ENCODE data around the gene ARHGAP33. TPM values are rescaled to one million over a fixed set of nuclear protein-coding genes. Genes with fewer than 3 reads are reported as not detected.

The ARHGAP33 gene
- total and polyA plus RNA-seq, 3 experiments from 2014 or later: 0.71 to 11.9 (median 9.2) TPM

- Histone ChIP-seq H3K36me3 (ENCODE audit: insufficient read depth, low read length) (no peaks in the 10 kb centered on the region), H3K27me3 (ENCODE audit: insufficient read depth, low read length, poor library complexity, severe bottlenecking) (no peaks in the 10 kb centered on the region), H3K4me1 (ENCODE audit: insufficient read depth, low read length) (no peaks in the 10 kb centered on the region), H3K4me3 (ENCODE audit: low read length) (no peak overlapping the region), H3K9me3 (ENCODE audit: low read length) (no peaks in the 10 kb centered on the region), H3K27ac (ENCODE audit: low read depth, low read length) (no peak overlapping the region)
- DNase-seq: no peak
- H3K4me1 Mint-ChIP-seq: peaks cover 11 to 13% (median 12%) of the 10 kb centered on the region in 3 donors
- no peak overlapping the region for H3K4me3 Mint-ChIP-seq
- ChIA-PET POLR2A (no interaction called here), CTCF (no interaction called here)
- peak overlapping the region in 1 of 8 donors; percentile 36 for H3K27ac Mint-ChIP-seq
- H3K36me3 Mint-ChIP-seq: no peaks in the 10 kb centered on the region
- peaks cover 15 to 18% of the 10 kb centered on the region in 2 donors for H3K27me3 Mint-ChIP-seq
- H3K9me3 Mint-ChIP-seq: no peaks in the 10 kb centered on the region
Observed at GRCh38 chr19:35807633-35808032, 32.3 kb downstream of the ARHGAP33 start.

GRCh38 chr19:35811317-35812219 lies 36.2 kb downstream of the ARHGAP33 start:
- Histone ChIP-seq H3K4me1 (ENCODE audit: insufficient read depth, low read length) (no peaks in the 10 kb centered on the region), H3K27me3 (ENCODE audit: insufficient read depth, low read length, poor library complexity, severe bottlenecking) (no peaks in the 10 kb centered on the region), H3K36me3 (ENCODE audit: insufficient read depth, low read length) (no peaks in the 10 kb centered on the region), H3K4me3 (ENCODE audit: low read length) (no peak overlapping the region), H3K27ac (ENCODE audit: low read depth, low read length) (no peak overlapping the region), H3K9me3 (ENCODE audit: low read length) (no peaks in the 10 kb centered on the region)
- H3K27ac Mint-ChIP-seq: no peak overlapping the region
- H3K27me3 Mint-ChIP-seq: peaks cover 23 to 30% of the 10 kb centered on the region in 2 donors
- ChIA-PET CTCF (no interaction called here), POLR2A (no interaction called here)
- no peak for DNase-seq
- no peaks in the 10 kb centered on the region for H3K9me3 Mint-ChIP-seq
- no peaks in the 10 kb centered on the region for H3K36me3 Mint-ChIP-seq
- no peak overlapping the region for H3K4me3 Mint-ChIP-seq
- H3K4me1 Mint-ChIP-seq: no peaks in the 10 kb centered on the region

GRCh38 chr19:35812220-35813042 lies 37.1 kb downstream of the ARHGAP33 start, which contains the start of gene PRODH2:
TSS of gene PRODH2 (minus strand) at chr19:35812845. CDS start at chr19:35812805, 40 bp downstream.
- H3K4me3 Mint-ChIP-seq: no peak within 1 kb of the TSS
- H3K4me3 ChIP-seq (ENCODE audit: low read length): no peak within 1 kb of the TSS
- no peaks in the 10 kb centered on the region for H3K27me3 ChIP-seq (ENCODE audit: insufficient read depth, low read length, poor library complexity, severe bottlenecking)
- DNase-seq: peak in 1 of 5 donors; percentile 44
- H3K27me3 Mint-ChIP-seq: peaks cover 25 to 31% of the 10 kb centered on the region in 2 donors
- no peaks in the 10 kb centered on the region for H3K36me3 ChIP-seq (ENCODE audit: insufficient read depth, low read length)
- no peak within 1 kb of the TSS for H3K27ac ChIP-seq (ENCODE audit: low read depth, low read length)
- H3K4me1 ChIP-seq (ENCODE audit: insufficient read depth, low read length): no peaks in the 10 kb centered on the region
- CTCF ChIA-PET: no interaction called here
- no peaks in the 10 kb centered on the region for H3K9me3 ChIP-seq (ENCODE audit: low read length)
- no peaks in the 10 kb centered on the region for H3K9me3 Mint-ChIP-seq
- no peaks in the 10 kb centered on the region for H3K4me1 Mint-ChIP-seq
- no peak within 1 kb of the TSS for H3K27ac Mint-ChIP-seq
- no peaks in the 10 kb centered on the region for H3K36me3 Mint-ChIP-seq
- POLR2A ChIA-PET: interaction anchor here (0.5 kb wide), 1 partner anchor 41 kb away, joined by 6 read pairs; no protein-coding TSS in a partner anchor

- H3K27ac ChIP-seq (ENCODE audit: low read depth, low read length): no peak overlapping the region
- ChIA-PET POLR2A (interaction anchor here (0.5 kb wide), 1 partner anchor 40 kb away, joined by 6 read pairs; no protein-coding TSS in a partner anchor), CTCF (no interaction called here)
- peaks cover 27 to 30% of the 10 kb centered on the region in 2 donors for H3K27me3 Mint-ChIP-seq
- H3K36me3 ChIP-seq (ENCODE audit: insufficient read depth, low read length): no peaks in the 10 kb centered on the region
- H3K4me3 Mint-ChIP-seq: no peak overlapping the region
- DNase-seq: no peak
- H3K27me3 ChIP-seq (ENCODE audit: insufficient read depth, low read length, poor library complexity, severe bottlenecking): no peaks in the 10 kb centered on the region
- no peaks in the 10 kb centered on the region for H3K4me1 Mint-ChIP-seq
- no peak overlapping the region for H3K27ac Mint-ChIP-seq
- no peaks in the 10 kb centered on the region for H3K36me3 Mint-ChIP-seq
- H3K4me1 ChIP-seq (ENCODE audit: insufficient read depth, low read length): no peaks in the 10 kb centered on the region
- H3K4me3 ChIP-seq (ENCODE audit: low read length): no peak overlapping the region
- H3K9me3 ChIP-seq (ENCODE audit: low read length): no peaks in the 10 kb centered on the region
- H3K9me3 Mint-ChIP-seq: no peaks in the 10 kb centered on the region
Observed at GRCh38 chr19:35813043-35813890, 37.9 kb downstream of the ARHGAP33 start.

- POLR2A ChIA-PET: no interaction called here
- no peak overlapping the region for H3K4me3 ChIP-seq (ENCODE audit: low read length)
- Mint-ChIP-seq H3K4me1 (peaks cover 0 to 4% (median 0%) of the 10 kb centered on the region in 3 donors), H3K9me3 (no peaks in the 10 kb centered on the region), H3K27ac (peak overlapping the region in 1 of 8 donors; percentile 66), H3K27me3 (peaks cover 29 to 34% of the 10 kb centered on the region in 2 donors), H3K36me3 (no peaks in the 10 kb centered on the region), H3K4me3 (no peak overlapping the region)
- CTCF ChIA-PET: no interaction called here
- no peaks in the 10 kb centered on the region for H3K27me3 ChIP-seq (ENCODE audit: insufficient read depth, low read length, poor library complexity, severe bottlenecking)
- no peak overlapping the region for H3K27ac ChIP-seq (ENCODE audit: low read depth, low read length)
- H3K36me3 ChIP-seq (ENCODE audit: insufficient read depth, low read length): no peaks in the 10 kb centered on the region
- H3K9me3 ChIP-seq (ENCODE audit: low read length): no peaks in the 10 kb centered on the region
- DNase-seq: no peak
- no peaks in the 10 kb centered on the region for H3K4me1 ChIP-seq (ENCODE audit: insufficient read depth, low read length)
Observed at GRCh38 chr19:35816262-35816661, 40.9 kb downstream of the ARHGAP33 start.

GRCh38 chr19:35816846-35817245 lies 41.5 kb downstream of the ARHGAP33 start:
- CTCF ChIA-PET: no interaction called here

GRCh38 chr19:35818445-35818844 lies 43.1 kb downstream of the ARHGAP33 start:
- no peak overlapping the region for H3K27ac Mint-ChIP-seq
- H3K27me3 Mint-ChIP-seq: peaks cover 28 to 34% of the 10 kb centered on the region in 2 donors
- H3K9me3 Mint-ChIP-seq: no peaks in the 10 kb centered on the region
- no peaks in the 10 kb centered on the region for H3K36me3 ChIP-seq (ENCODE audit: insufficient read depth, low read length)
- H3K4me3 Mint-ChIP-seq: no peak overlapping the region
- H3K4me1 Mint-ChIP-seq: peaks cover 0 to 4% (median 0%) of the 10 kb centered on the region in 3 donors
- DNase-seq: no peak
- ChIA-PET CTCF (no interaction called here), POLR2A (interaction anchor here (0.7 kb wide), 1 partner anchor 96 kb away, joined by 6 read pairs; no protein-coding TSS in a partner anchor)
- H3K4me1 ChIP-seq (ENCODE audit: insufficient read depth, low read length): no peaks in the 10 kb centered on the region
- peaks cover 3% of the 10 kb centered on the region for H3K27me3 ChIP-seq (ENCODE audit: insufficient read depth, low read length, poor library complexity, severe bottlenecking)
- no peak overlapping the region for H3K4me3 ChIP-seq (ENCODE audit: low read length)
- no peaks in the 10 kb centered on the region for H3K36me3 Mint-ChIP-seq
- H3K9me3 ChIP-seq (ENCODE audit: low read length): no peaks in the 10 kb centered on the region
- H3K27ac ChIP-seq (ENCODE audit: low read depth, low read length): no peak overlapping the region

More at GRCh38 chr19:35816846-35817245, 41.5 kb downstream of the ARHGAP33 start:
- H3K36me3 Mint-ChIP-seq: no peaks in the 10 kb centered on the region
- H3K27me3 Mint-ChIP-seq: peaks cover 24 to 29% of the 10 kb centered on the region in 2 donors
- no peak for DNase-seq
- H3K27me3 ChIP-seq (ENCODE audit: insufficient read depth, low read length, poor library complexity, severe bottlenecking): no peaks in the 10 kb centered on the region
- peaks cover 0 to 4% (median 0%) of the 10 kb centered on the region in 3 donors for H3K4me1 Mint-ChIP-seq
- POLR2A ChIA-PET: no interaction called here
- no peaks in the 10 kb centered on the region for H3K36me3 ChIP-seq (ENCODE audit: insufficient read depth, low read length)
- H3K9me3 ChIP-seq (ENCODE audit: low read length): no peaks in the 10 kb centered on the region
- H3K27ac ChIP-seq (ENCODE audit: low read depth, low read length): no peak overlapping the region
- no peak overlapping the region for H3K4me3 ChIP-seq (ENCODE audit: low read length)
- no peak overlapping the region for H3K4me3 Mint-ChIP-seq
- no peaks in the 10 kb centered on the region for H3K4me1 ChIP-seq (ENCODE audit: insufficient read depth, low read length)
- H3K27ac Mint-ChIP-seq: no peak overlapping the region
- H3K9me3 Mint-ChIP-seq: no peaks in the 10 kb centered on the region
